ENCODE measurements around the gene GALNT3.

GALNT3 gene

GRCh38 chr2:165787334-165787733 lies 6.7 kb downstream of the GALNT3 start:
- no peak for TF ChIP-seq GATA2 (IDR thresholded peaks at IDR 0.05; ENCODE audit: low read depth, low read length)
- TF ChIP-seq GATA3 (IDR thresholded peaks at IDR 0.05; ENCODE audit: low read depth, low read length): no peak

GRCh38 chr2:165779706-165780105 lies 14.3 kb downstream of the GALNT3 start:
- TF ChIP-seq GATA3 (IDR thresholded peaks at IDR 0.05; ENCODE audit: low read depth, low read length) (no peak), GATA2 (IDR thresholded peaks at IDR 0.05; ENCODE audit: low read depth, low read length) (no peak)

- TF ChIP-seq GATA3 (IDR thresholded peaks at IDR 0.05; ENCODE audit: low read depth, low read length): no peak
- no peak for TF ChIP-seq GATA2 (IDR thresholded peaks at IDR 0.05; ENCODE audit: low read depth, low read length)
These were observed 15.2 kb downstream of the GALNT3 start for GRCh38 chr2:165778653-165779451.

- TF ChIP-seq GATA2 (IDR thresholded peaks at IDR 0.05; ENCODE audit: low read depth, low read length) (no peak), GATA3 (IDR thresholded peaks at IDR 0.05; ENCODE audit: low read depth, low read length) (no peak)
These were observed 15.9 kb downstream of the GALNT3 start for GRCh38 chr2:165778187-165778556.

- TF ChIP-seq GATA2 (IDR thresholded peaks at IDR 0.05; ENCODE audit: low read depth, low read length) (no peak), GATA3 (IDR thresholded peaks at IDR 0.05; ENCODE audit: low read depth, low read length) (no peak)
These were observed 16.4 kb downstream of the GALNT3 start for GRCh38 chr2:165777522-165778186.

GRCh38 chr2:165776796-165777195 lies 17.3 kb downstream of the GALNT3 start:
- no peak for TF ChIP-seq GATA2 (IDR thresholded peaks at IDR 0.05; ENCODE audit: low read depth, low read length)
- no peak for TF ChIP-seq GATA3 (IDR thresholded peaks at IDR 0.05; ENCODE audit: low read depth, low read length)

- TF ChIP-seq GATA3 (IDR thresholded peaks at IDR 0.05; ENCODE audit: low read depth, low read length): no peak
- no peak for TF ChIP-seq GATA2 (IDR thresholded peaks at IDR 0.05; ENCODE audit: low read depth, low read length)
These were observed 18.0 kb downstream of the GALNT3 start for GRCh38 chr2:165776013-165776412.

GRCh38 chr2:165773684-165774083 lies 20.4 kb downstream of the GALNT3 start:
- TF ChIP-seq GATA2 (IDR thresholded peaks at IDR 0.05; ENCODE audit: low read depth, low read length) (no peak), GATA3 (IDR thresholded peaks at IDR 0.05; ENCODE audit: low read depth, low read length) (no peak)

- TF ChIP-seq GATA2 (IDR thresholded peaks at IDR 0.05; ENCODE audit: low read depth, low read length) (no peak), GATA3 (IDR thresholded peaks at IDR 0.05; ENCODE audit: low read depth, low read length) (no peak)
These were observed 21.9 kb downstream of the GALNT3 start for GRCh38 chr2:165772183-165772582.

- no peak for TF ChIP-seq GATA2 (IDR thresholded peaks at IDR 0.05; ENCODE audit: low read depth, low read length)
- no peak for TF ChIP-seq GATA3 (IDR thresholded peaks at IDR 0.05; ENCODE audit: low read depth, low read length)
These were observed 27.6 kb downstream of the GALNT3 start for GRCh38 chr2:165766326-165766927.

- no peak for TF ChIP-seq GATA2 (IDR thresholded peaks at IDR 0.05; ENCODE audit: low read depth, low read length)
These were observed 31.3 kb downstream of the GALNT3 start for GRCh38 chr2:165762723-165763122.

GRCh38 chr2:165757906-165758675 lies 36.0 kb downstream of the GALNT3 start:
- TF ChIP-seq GATA2 (IDR thresholded peaks at IDR 0.05; ENCODE audit: low read depth, low read length): no peak
- TF ChIP-seq GATA3 (IDR thresholded peaks at IDR 0.05; ENCODE audit: low read depth, low read length): no peak

- TF ChIP-seq GATA2 (IDR thresholded peaks at IDR 0.05; ENCODE audit: low read depth, low read length) (no peak), GATA3 (IDR thresholded peaks at IDR 0.05; ENCODE audit: low read depth, low read length) (no peak)
These were observed 47.5 kb downstream of the GALNT3 start for GRCh38 chr2:165746501-165746900.

- TF ChIP-seq GATA2 (IDR thresholded peaks at IDR 0.05; ENCODE audit: low read depth, low read length): no peak
- TF ChIP-seq GATA3 (IDR thresholded peaks at IDR 0.05; ENCODE audit: low read depth, low read length): no peak
These were observed 48.1 kb downstream of the GALNT3 start for GRCh38 chr2:165745916-165746315.
